ENCODE data around the gene OR2T1.
"Not testable (repeated sequence)": the region's sequence is repeated elsewhere in the genome, so short reads cannot be mapped to it uniquely, and the experiment has no call there.

OR2T1 gene

DNA sequence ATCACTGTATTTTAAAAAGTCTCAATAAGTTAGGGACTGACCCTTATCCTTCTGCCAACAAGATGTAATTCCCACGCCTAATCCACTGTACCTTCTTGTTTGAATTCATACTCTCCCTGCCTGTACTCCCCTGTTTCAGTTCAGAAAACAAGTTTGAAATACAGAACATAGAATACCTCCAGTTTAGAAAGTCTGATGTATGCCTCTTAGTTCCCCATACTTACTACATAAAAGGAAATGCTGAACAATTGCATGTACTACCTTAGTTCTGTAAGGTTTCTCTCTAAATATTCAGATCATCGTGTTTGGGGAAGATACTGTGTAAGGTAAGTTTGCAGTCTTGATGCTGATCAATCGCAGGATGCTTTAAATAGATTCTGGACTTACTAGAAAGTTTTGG is 33.5 kb downstream of the OR2T1 start:
- DNase-seq = not testable (repeated sequence)

DNA sequence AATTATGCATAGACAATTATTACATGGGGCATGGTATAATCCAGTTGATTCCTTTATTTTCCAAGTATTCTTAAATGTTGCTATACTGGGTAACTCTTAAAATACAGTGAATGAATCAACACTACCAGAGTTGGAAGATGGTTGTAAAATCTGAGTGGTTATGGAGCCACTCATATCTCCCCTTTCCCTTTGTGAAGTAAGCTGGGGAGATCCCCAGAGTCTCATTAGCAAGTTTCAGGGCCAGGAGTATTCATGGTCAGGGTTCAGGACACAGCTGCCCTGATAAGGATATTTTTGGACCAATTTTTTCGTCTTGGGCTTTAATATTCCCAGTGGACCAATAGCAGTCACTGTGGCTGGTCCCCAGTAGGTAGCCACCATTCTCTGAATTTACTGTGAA is 35.8 kb downstream of the OR2T1 start:
- DNase-seq = not testable (repeated sequence)

DNA sequence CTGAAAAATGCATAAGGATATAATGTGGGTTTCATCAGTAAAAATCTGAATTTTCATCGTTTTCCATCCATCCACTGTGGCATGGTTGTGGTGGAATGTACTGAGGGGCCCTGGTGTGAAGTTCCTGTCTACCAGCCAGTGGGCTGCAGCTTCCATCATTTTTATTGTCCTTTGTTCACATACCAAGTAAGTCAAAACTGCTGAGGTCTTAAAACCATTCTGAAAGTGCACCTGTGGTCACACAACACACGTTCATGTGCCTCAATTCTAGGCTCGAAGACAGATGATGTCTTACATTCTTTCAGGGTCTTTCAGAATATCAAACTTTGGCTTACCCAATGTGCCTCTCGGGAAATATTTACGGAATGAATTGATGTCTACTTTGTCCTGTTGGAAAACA is 36.4 kb downstream of the OR2T1 start:
- not testable (repeated sequence) for DNase-seq

DNA sequence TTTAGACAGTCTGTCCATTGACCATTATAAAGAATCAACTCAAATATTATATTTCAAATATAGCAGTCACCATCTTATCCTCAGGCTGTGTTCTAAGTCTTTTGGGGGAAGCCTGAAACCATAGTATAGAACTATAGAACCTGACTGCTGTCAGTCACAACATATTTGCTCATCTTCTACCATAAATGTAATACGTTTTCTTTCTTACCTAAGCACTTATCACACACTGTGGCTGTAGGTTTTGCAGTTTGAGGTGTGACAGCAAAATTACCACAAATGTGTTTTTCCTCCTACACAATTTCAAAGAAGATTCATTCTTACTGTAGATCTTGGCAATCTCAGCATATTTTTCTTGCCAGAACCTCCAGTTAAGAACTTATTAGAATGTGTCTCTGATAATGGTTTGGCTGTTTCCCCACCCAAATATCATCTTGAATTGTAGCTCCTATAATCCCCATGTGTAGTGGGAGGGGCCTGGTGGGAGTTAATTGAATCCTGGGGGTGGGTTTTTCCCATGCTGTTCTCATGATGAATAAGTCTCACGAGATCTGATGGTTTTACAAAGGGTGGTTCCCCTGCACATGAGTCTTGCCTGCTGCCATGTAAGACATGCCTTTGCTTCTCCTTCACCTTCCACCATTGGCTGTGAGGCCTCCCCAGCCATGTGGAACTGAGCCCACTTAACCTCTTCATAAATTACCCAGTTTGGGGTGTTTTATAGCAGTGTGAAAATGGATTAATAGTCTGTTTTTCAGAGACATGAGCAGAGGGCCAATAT is 39.8 kb downstream of the OR2T1 start:
- DNase-seq = not testable (repeated sequence)

DNA sequence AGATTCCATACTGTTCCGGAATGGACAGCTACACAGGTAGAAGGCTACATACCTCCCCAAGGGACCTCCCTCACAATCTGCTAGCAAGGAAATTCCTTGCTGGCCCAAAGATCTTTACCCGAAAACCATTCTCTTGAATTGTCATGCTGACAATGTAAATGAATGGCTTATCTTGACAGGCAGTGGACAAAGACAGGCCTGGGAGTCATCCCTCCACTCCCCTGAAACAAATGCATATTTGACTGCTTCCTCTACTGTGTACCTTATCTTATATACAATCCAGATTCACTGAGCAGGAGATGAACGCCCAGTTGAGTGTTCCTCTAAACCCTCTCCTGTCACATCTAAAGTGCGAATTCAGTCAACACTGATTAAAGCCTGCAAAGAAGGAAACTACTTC is 41.8 kb downstream of the OR2T1 start:
- DNase-seq = not testable (repeated sequence)

DNA sequence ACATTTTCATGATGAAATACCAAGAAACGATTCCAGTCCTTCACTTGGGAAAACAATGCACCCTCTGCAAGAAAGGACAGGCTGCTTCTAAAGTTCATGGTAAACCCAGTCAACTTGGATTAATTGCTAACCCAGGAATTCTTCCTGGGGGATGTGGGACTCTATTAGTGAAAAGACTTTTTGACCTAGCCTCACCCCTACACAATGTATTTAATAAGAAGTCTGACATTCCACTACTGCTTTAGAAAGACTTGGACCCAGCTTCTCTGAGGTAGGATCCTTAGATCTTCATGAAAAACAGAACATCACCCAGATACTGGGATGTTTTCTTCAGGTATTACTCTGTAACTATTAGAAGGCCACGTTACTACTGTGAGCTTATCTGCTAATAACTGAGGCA is 42.6 kb downstream of the OR2T1 start, which contains the start of gene OR2T2:
Gene OR2T2 (plus strand): TSS at position 239 of the 400 bp plus-strand sequence. CDS start 7,161 bp downstream, outside the sequence.
- not testable (repeated sequence) for DNase-seq

DNA sequence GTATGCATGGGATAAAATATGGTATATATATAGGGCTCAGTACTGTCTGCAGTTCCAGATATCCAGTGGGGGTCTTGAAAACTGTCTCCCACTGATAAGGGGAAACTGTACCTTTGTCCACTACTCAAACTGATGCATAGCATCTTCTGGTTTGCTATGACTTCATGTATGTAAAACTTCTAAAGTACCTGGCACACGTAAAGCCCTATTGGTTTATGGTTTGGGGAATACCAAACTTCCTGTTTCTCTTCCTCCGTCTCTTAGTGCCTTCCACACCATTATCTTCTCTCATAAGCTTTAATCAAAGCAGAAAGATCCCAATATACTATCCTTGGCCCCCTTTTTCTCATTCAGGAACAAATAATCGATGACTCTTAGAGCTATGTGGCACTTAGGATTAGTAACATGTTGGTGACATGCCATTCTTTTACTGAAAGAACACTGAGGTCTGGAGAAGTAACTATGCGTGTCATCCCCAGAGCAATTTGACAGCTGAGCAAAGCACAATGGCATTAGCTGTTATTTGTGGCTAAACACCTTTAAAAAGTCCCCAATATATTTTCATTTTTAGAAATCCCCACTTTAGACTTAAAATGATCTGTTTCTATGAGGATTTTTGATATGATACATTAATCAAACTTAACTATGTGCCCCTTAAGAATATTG is 45.7 kb downstream of the OR2T1 start:
- DNase-seq = not testable (repeated sequence)

DNA sequence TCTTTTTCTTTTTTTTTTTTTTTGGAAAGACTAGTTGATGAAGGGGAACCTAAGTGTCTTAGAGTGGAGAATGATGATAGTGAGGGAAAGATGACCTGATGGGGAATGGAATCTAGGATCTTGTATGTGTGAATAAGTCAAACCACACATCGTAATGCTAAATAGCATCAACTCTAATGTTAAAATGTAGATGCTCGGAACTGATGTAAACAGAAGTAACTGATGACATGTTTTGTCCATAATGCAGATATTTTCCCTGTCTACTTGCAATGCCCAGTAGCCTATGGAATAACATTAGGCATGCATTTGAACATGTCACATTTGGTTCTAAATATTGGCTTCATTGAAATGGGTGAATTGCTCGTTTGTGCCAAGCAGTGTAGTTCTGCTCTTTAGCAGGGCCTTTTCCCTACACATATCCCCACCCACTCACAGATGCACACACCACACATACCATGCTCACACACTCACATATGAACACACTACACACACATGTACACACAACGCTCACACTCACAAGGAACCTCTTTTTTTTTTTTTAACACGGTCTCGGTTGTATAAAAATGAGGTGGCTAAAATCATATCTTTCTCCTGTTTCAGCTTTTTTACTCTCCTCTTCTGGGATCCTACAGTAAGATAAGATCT is 47.1 kb downstream of the OR2T1 start:
- not testable (repeated sequence) for DNase-seq

DNA sequence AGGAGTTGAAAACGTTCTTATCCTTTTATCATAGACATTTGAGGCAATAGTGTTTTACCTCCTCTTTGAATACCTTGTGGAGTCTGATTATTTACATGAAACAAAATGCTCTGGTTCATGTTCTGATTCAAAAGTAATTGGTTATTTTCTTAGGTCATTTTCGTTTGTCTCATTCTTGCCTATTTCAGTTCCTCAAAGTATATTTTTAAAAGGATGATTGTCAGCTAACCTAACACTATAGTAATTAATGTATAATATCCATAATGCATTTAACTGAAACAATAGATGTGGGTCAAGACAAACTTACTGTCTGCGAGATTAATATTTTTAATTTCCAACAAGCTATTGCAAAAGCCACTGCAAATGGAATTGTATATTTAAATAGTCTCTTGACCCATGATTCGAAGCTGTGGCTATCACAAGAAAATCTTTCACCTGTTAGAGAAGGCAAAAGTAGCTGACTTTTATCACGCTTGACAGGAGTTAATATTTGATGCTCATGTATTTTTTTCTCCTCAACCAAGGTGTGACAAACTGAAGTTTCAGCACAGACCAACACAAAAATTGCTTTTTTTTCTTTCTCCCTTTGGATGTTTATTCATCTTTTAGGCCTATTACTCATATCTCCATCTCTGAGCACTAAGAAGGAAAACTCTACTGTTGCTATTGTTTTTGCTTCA is 47.8 kb downstream of the OR2T1 start:
- not testable (repeated sequence) for DNase-seq

DNA sequence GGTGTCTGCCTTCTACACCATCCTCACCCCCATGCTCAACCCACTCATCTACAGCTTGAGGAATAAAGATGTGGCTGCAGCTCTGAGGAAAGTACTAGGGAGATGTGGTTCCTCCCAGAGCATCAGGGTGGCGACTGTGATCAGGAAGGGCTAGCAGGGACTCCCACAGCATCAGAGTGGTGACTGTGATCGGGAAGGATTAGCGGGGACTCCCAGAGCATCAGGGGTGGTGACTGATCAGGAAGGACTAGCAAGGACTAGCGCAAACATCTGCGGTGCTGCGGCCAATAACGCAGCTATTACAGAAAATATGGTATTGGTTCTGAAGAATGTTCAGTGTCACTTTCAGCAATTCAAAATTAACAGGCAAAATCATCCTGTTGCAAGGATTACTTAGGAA is 50.8 kb downstream of the OR2T1 start:
- not testable (repeated sequence) for DNase-seq

DNA sequence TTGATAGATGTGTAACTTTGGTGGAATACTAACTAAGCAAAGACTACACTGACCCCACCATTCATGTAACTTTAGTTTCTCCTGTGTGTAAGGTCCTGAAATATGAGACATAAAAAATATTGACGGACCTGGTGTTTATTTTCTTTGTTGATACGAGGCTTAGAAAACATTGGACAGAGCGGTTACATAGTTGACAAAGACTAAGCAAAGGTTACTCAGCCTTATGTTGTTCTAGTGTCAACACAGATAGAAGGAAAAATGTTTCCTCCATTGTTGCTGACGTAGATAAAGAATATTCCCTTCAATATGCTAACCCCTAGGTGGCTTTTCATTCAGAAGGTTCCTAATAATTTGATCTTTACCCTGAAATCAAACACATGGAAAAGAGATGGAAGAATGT is 52.2 kb downstream of the OR2T1 start:
- not testable (repeated sequence) for DNase-seq

DNA sequence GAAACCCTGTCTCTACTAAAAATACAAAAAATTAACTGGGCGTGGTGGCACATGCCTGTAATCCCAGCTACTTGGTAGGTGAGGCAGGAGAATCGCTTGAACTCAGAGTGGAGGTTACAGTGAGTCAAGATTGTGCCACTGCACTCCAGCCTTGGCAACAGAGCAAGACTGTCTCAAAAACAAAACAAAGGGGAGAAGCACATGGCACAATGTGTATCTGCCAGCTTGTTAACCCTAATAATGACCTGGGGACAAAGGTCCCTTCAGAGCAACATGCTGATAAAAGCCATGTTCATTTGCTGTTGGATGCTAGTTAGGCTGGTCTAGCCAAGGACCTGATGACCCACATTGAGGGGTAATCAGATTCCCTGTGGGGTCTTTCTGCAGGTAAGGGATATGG is 53.8 kb downstream of the OR2T1 start:
- DNase-seq = not testable (repeated sequence)
